Activated effector memory CD4-positive, alpha-beta T cell treated with Interleukin-2 at 50 U/mL for 16 hours (primary cell): Measurements from ENCODE around the gene CIBAR2.
"Not testable (repeated sequence)": the region's sequence is repeated elsewhere in the genome, so short reads cannot be mapped to it uniquely, and the experiment has no call there.

Experiments
- DNase-seq: peaks from one replicate; pipeline ENCODE4 v3.0.0-alpha.2; 2020

CIBAR2 gene

DNA sequence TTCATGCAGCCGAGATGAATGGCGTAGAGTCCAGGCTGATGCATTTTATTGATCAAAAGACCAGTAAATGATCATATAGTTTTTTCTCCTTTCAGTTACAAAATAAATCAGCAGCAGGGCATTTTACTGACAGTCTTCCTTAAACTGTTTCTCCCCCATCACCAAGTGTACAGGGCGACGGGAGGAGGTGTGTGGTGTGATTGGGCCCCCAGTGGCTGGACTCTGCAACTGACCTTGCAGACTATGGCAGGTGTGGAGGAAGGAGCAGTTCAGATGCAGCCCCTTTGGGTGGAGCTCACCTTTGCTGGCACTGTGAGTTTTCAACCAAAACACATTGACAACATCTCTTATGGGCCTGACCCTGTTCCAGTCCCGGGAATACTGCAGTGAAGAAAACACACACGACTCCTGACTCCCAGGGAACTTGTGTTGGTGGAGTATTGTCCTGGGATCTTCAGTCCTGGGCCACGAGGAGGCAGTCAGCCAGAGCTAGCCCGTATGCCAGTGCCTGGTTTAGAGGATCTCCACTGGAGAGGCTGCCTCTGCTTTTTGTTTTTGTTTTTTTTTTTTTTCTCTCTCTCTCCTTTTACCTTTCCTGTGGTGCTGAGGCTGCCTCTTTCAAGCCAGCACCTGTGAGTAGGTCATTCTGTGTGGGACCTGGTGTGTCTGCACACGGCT, 54.9 kb downstream of the CIBAR2 start:
- no peak for DNase-seq

GRCh38 chr16:85056211-85056748, 56.0 kb downstream of the CIBAR2 start:
- DNase-seq, result no peak

GRCh38 chr16:85055493-85056210, 56.6 kb downstream of the CIBAR2 start:
- peak; percentile 65 for DNase-seq

DNA sequence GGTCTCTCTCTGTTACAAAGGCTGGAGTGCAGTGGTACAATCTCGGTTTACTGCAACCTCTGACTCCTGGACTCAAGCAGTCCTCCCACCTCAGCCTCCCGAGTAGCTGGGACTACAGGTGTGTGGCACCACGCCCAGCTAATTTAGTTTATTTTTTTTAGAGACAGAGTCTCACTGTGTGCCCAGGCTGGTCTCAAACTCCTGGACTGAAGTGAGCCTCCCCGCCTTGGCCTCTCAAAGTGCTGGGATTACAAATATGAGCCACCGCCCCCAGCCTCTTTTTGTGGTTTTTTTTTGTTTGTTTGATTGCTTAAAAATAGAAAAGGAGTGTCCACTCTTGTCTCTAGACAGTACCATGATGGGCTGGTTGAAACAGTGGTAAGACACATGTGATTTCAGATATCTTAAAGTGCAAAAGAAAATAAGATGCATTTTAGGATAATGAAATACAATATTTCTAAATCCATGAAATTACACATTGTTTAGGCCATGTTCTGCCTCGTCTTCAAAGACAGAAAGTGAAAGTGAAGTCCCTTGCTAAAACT, 57.3 kb downstream of the CIBAR2 start:
- no peak for DNase-seq

GRCh38 chr16:85054321-85054720, 58.0 kb downstream of the CIBAR2 start:
- DNase-seq, result not testable (repeated sequence)

DNA sequence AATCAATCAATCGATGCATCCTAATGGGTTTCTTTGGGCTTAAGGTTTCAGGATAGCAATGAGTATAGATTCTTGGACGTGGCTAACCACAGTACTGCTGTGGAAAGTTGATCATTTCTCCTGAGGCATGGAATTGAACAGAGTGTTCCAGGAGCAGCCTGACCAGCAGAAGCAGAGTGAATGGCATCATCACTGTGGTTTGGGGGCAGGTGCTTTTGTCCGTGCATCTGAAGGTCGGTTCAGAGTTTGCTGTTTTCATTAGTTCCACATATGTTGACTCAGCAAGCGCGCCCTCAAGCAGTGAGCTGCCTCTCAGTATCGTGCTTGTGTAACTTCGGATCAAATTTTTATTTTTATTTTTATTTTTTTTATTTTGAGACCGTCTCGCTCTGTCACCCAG, 59.7 kb downstream of the CIBAR2 start:
- DNase-seq, result no peak

GRCh38 chr16:85051683-85052082, 60.6 kb downstream of the CIBAR2 start:
- no peak for DNase-seq

GRCh38 chr16:85051067-85051581, 61.1 kb downstream of the CIBAR2 start:
- DNase-seq, result no peak

- no peak for DNase-seq
These were observed 62.5 kb downstream of the CIBAR2 start for GRCh38 chr16:85049706-85050305.

GRCh38 chr16:85048921-85049562, 63.2 kb downstream of the CIBAR2 start:
- DNase-seq, result no peak
